Tibial artery (tissue), 4 donors: Measurements from ENCODE around the gene TSC2.

ENCODE experiments used
- DNase-seq, 2 donors: peaks; one replicate each; pipeline ENCODE4 v3.0.0-alpha.2; 2019
- H3K27ac ChIP-seq, 2 donors: fragments of 200-600 bp; sonication (generic) in 1 of 2; 1 replicate in 1 of 2; 2 replicates in 1 of 2; pipeline ENCODE4 v1.5.1; 2018 to 2019; ENCODE audit warnings: mild to moderate bottlenecking in 1 of 2
- H3K27me3 ChIP-seq, 2 donors: fragments of 200-600 bp; sonication (generic) in 1 of 2; one replicate each; pipeline versions ENCODE4 v1.5.1 to v1.6.0; 2016 to 2019
- H3K36me3 ChIP-seq, 3 donors: fragments of 200-600 bp; sonication (generic) in 2 of 3; one replicate each; pipeline ENCODE4 v1.5.1; 2016 to 2019; ENCODE audit warnings: mild to moderate bottlenecking in 2 of 3
- H3K4me1 ChIP-seq, 4 donors: fragments of 200-600 bp; sonication (generic) in 2 of 4; 1 replicate in 3 of 4; 2 replicates in 1 of 4; pipeline ENCODE4 v1.5.1; 2016 to 2019
- H3K4me3 ChIP-seq, 2 donors: fragments of 200-600 bp; sonication (generic) in 1 of 2; 1 replicate in 1 of 2; 2 replicates in 1 of 2; pipeline ENCODE4 v1.5.1; 2018 to 2019; ENCODE audit warnings: mild to moderate bottlenecking in 2 of 2
- H3K9me3 ChIP-seq, 3 donors: fragments of 200-600 bp; sonication (generic) in 1 of 3; one replicate each; pipeline ENCODE4 v1.5.1; 2016 to 2019
- intact Hi-C: fragments of 100-400 bp; cut with DNase I; formaldehyde crosslinking; loops from one replicate; pipeline ENCODE4 v1.15.0; 2023; ENCODE audit warnings: low total_unique reads
- TF ChIP-seq, protein P1 (sequence below), 2 experiments: fragments of 200-600 bp in 1 of 2; fragments of 450-650 bp in 1 of 2; IDR thresholded peaks; one replicate each; pipeline ENCODE4 v1.5.1; 2017 to 2019; ENCODE audit warnings: antibody characterized with exemption in 2 of 2, mild to moderate bottlenecking in 1 of 2, moderate library complexity in 1 of 2

TSC2 gene

DNA sequence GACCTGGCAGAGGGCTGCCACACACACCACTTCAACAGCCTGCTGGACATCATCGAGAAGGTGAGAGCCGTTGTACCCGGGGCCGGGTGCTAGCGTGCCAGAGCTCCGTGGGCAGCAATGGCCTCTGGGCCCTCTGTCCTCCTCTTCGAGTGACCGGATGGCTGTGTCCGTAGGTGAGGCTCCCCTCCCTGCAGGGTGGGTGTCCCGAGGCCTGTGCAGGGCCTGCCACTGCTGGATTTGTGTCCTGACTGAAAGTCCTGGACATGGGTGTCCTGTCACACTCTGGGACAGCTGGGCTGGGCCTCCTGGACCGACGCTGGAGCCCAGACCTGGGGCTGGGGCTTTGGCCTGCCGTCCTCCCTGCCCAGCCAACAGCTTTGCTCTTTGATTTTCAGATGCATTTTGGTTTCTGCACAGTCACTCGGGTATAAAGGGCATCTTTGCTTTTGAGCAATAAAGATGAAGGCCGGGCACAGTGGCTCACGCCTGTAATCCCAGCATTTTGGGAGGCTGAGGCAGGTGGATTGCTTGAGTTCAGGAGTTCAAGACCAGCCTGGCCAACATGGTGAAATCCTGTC, 16.7 kb downstream of the TSC2 start:
- DNase-seq, result no peak

DNA sequence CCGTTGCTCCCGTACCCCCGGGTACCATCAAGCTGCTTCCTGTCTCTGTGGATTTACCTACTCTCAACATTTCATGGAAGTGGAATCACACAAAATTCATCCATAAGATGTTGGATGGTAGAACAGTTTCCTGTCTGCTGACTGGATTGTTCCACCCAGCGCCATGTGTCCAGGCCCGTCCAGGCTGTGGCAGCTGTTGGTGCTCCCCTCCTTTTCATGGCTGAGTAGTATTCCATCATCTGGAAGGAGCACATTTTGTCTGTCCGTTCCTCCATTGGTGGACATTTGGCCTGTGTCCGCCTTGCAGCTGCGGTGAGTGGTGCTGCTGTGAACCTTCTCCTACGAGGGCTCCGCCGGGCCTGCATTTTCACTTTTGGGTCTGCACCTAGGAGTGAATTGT, 18.4 kb downstream of the TSC2 start:
- TF ChIP-seq, protein P1, sequence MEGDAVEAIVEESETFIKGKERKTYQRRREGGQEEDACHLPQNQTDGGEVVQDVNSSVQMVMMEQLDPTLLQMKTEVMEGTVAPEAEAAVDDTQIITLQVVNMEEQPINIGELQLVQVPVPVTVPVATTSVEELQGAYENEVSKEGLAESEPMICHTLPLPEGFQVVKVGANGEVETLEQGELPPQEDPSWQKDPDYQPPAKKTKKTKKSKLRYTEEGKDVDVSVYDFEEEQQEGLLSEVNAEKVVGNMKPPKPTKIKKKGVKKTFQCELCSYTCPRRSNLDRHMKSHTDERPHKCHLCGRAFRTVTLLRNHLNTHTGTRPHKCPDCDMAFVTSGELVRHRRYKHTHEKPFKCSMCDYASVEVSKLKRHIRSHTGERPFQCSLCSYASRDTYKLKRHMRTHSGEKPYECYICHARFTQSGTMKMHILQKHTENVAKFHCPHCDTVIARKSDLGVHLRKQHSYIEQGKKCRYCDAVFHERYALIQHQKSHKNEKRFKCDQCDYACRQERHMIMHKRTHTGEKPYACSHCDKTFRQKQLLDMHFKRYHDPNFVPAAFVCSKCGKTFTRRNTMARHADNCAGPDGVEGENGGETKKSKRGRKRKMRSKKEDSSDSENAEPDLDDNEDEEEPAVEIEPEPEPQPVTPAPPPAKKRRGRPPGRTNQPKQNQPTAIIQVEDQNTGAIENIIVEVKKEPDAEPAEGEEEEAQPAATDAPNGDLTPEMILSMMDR (IDR thresholded peaks at IDR 0.05), result no peak
- no peaks in the 10 kb centered on the region for H3K27me3 ChIP-seq
- no peak overlapping the region for H3K27ac ChIP-seq
- H3K9me3 ChIP-seq, result no peaks in the 10 kb centered on the region
- H3K4me3 ChIP-seq, result no peak overlapping the region
- intact Hi-C loops, result no loop called here
- H3K36me3 ChIP-seq, result peaks cover 50 to 100% (median 84%) of the 10 kb centered on the region in 3 donors
- no peak for DNase-seq
- H3K4me1 ChIP-seq, result no peaks in the 10 kb centered on the region

More for the DNA sequence above, 16.7 kb downstream of the TSC2 start:
- no peaks in the 10 kb centered on the region for H3K27me3 ChIP-seq
- intact Hi-C loops, result no loop called here
- no peaks in the 10 kb centered on the region for H3K4me1 ChIP-seq
- TF ChIP-seq, protein P1 (IDR thresholded peaks at IDR 0.05), result no peak
- H3K9me3 ChIP-seq, result no peaks in the 10 kb centered on the region
- no peak overlapping the region for H3K27ac ChIP-seq
- peaks cover 61 to 100% (median 83%) of the 10 kb centered on the region in 3 donors for H3K36me3 ChIP-seq
- no peak overlapping the region for H3K4me3 ChIP-seq

GRCh38 chr16:2070576-2071453, 23.0 kb downstream of the TSC2 start:
- H3K36me3 ChIP-seq, result peaks cover 58 to 100% (median 87%) of the 10 kb centered on the region in 3 donors
- intact Hi-C loops, result no loop called here
- no peaks in the 10 kb centered on the region for H3K9me3 ChIP-seq
- DNase-seq, result no peak
- no peak overlapping the region for H3K27ac ChIP-seq
- H3K4me3 ChIP-seq, result no peak overlapping the region
- H3K27me3 ChIP-seq, result no peaks in the 10 kb centered on the region
- no peaks in the 10 kb centered on the region for H3K4me1 ChIP-seq
- TF ChIP-seq, protein P1 (IDR thresholded peaks at IDR 0.05), result no peak

DNA sequence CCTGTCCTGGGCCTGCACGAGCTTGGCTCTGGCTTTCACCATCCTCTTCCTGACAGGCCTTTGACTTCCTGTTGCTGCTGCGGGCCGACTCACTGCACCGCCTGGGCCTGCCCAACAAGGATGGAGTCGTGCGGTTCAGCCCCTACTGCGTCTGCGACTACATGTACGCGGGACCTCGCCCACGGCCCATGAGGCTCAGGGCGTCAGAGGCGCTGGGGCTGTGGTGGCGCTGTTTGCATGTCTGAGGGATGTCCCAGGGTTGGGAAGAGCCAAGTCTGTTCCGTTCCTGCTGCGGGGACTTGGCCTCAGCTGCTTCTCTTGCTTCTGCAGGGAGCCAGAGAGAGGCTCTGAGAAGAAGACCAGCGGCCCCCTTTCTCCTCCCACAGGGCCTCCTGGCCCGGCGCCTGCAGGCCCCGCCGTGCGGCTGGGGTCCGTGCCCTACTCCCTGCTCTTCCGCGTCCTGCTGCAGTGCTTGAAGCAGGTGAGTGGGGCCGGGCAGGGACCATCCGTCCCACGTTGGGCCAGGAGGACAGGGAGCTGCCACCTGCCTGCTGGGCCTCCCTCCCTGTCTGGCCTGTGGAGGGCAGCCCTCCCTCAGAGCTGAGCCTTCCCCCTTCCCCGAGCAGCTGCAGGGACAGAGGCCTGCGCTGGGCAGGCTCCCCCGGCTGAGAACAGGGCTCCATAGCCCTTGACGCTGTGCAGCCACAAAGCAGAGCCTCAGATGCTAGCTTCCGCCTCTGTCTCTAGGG, 23.8 kb downstream of the TSC2 start:
- peaks cover 52 to 100% (median 89%) of the 10 kb centered on the region in 3 donors for H3K36me3 ChIP-seq
- intact Hi-C loops, result no loop called here
- no peak for DNase-seq
- H3K4me3 ChIP-seq, result no peak overlapping the region
- TF ChIP-seq, protein P1 (IDR thresholded peaks at IDR 0.05), result no peak
- H3K4me1 ChIP-seq, result no peaks in the 10 kb centered on the region
- H3K27ac ChIP-seq, result no peak overlapping the region
- no peaks in the 10 kb centered on the region for H3K27me3 ChIP-seq
- H3K9me3 ChIP-seq, result no peaks in the 10 kb centered on the region

GRCh38 chr16:2072926-2073325, 25.1 kb downstream of the TSC2 start:
- no peak for DNase-seq
- H3K27me3 ChIP-seq, result no peaks in the 10 kb centered on the region
- H3K4me3 ChIP-seq, result no peak overlapping the region
- no peak overlapping the region for H3K27ac ChIP-seq
- intact Hi-C loops, result no loop called here
- TF ChIP-seq, protein P1 (IDR thresholded peaks at IDR 0.05), result no peak
- H3K4me1 ChIP-seq, result no peaks in the 10 kb centered on the region
- H3K36me3 ChIP-seq, result peaks cover 50 to 100% (median 97%) of the 10 kb centered on the region in 3 donors
- no peaks in the 10 kb centered on the region for H3K9me3 ChIP-seq
